Caco-2 (cell line): ENCODE measurements around the gene ZNRF2. TPM values are rescaled to one million over a fixed set of nuclear protein-coding genes. Genes with fewer than 3 reads are reported as not detected.

ENCODE experiments used
- BruUV-seq: library from RNA; stranded (reverse); fragments of 400-500 nt; replicated peaks from 2 replicates; lab custom pipeline; 2021; lab: Mats Ljungman, UMichigan
- CTCF ChIA-PET: fragments of 300-600 bp; sonication (Branson Sonifier 250); formaldehyde crosslinking; loops from one replicate; lab custom pipeline; 2022; ENCODE audit warnings: antibody characterized with exemption; lab: Charles Lee
- POLR2A ChIA-PET: fragments of 300-600 bp; sonication (Branson Sonifier 250); formaldehyde crosslinking; loops from one replicate; lab custom pipeline; 2022; ENCODE audit warnings: antibody characterized with exemption; lab: Charles Lee
- DNase-seq, 2 experiments: peaks; one replicate each; pipeline versions ENCODE4 v3.0.0 to v3.0.0-alpha.2; 2020 to 2022
- H3K27me3 ChIP-seq: replicated peaks from 2 replicates; pipeline ENCODE4 v1.6.0; 2011; ENCODE audit warnings: low read length; ENCODE audit not compliant: control insufficient read depth, insufficient read depth
- H3K36me3 ChIP-seq: 2 replicates; pipeline ENCODE4 v1.5.1; 2011; ENCODE audit warnings: low read length; ENCODE audit not compliant: control insufficient read depth, insufficient read depth
- H3K4me1 ChIP-seq: fragments of 250-450 bp; sonication (Bioruptor Pico); 2 replicates; pipeline ENCODE4 v1.5.1; 2020; ENCODE audit warnings: mild to moderate bottlenecking
- H3K4me3 ChIP-seq: 2 replicates; pipeline ENCODE4 v1.5.1; 2011; ENCODE audit warnings: low read depth, mild to moderate bottlenecking, control low read depth, low read length
- H3K9me3 ChIP-seq: fragments of 250-450 bp; sonication (Bioruptor Pico); 2 replicates; pipeline ENCODE4 v1.5.1; 2020; ENCODE audit warnings: mild to moderate bottlenecking, moderate library complexity
- H3K27ac Mint-ChIP-seq: one replicate; pipeline ENCODE4 v1.8.0; 2022; ENCODE audit warnings: mixed read lengths; ENCODE audit not compliant: unreplicated experiment
- H3K27me3 Mint-ChIP-seq: one replicate; pipeline ENCODE4 v1.8.0; 2022; ENCODE audit warnings: mixed read lengths; ENCODE audit not compliant: insufficient read depth, unreplicated experiment
- H3K36me3 Mint-ChIP-seq: one replicate; pipeline ENCODE4 v1.8.0; 2022; ENCODE audit warnings: mild to moderate bottlenecking, mixed read lengths; ENCODE audit not compliant: insufficient read depth, unreplicated experiment
- H3K4me1 Mint-ChIP-seq: one replicate; pipeline ENCODE4 v1.8.0; 2022; ENCODE audit warnings: low read depth, mixed read lengths; ENCODE audit not compliant: unreplicated experiment
- H3K4me3 Mint-ChIP-seq: one replicate; pipeline ENCODE4 v1.8.0; 2022; ENCODE audit warnings: mild to moderate bottlenecking, moderate library complexity, mixed read lengths; ENCODE audit not compliant: unreplicated experiment
- H3K9me3 Mint-ChIP-seq: one replicate; pipeline ENCODE4 v1.8.0; 2022; ENCODE audit warnings: mixed read lengths; ENCODE audit not compliant: unreplicated experiment
- intact Hi-C: fragments of 100-400 bp; cut with micrococcal nuclease; formaldehyde crosslinking; loops from one replicate; pipeline ENCODE4 v1.10.0; 2022; ENCODE audit not compliant: unreplicated experiment
- total RNA-seq: library from RNA; stranded (reverse); gene quantifications from 2 replicates; pipeline ENCODE4 v1.2.3, GENCODE V29; 2022
- TF ChIP-seq, protein P1 (sequence below), 2 experiments: fragments of 200-600 bp in 1 of 2; IDR thresholded peaks; 1 replicate in 1 of 2; 2 replicates in 1 of 2; pipeline versions ENCODE4 v1.5.1 to v1.8.0; 2011 to 2022; ENCODE audit warnings: antibody characterized with exemption in 1 of 2, control low read depth in 1 of 2, inconsistent platforms in 1 of 2, low read depth in 1 of 2, low read length in 1 of 2, mild to moderate bottlenecking in 1 of 2, moderate library complexity in 1 of 2; ENCODE audit not compliant: insufficient read depth in 1 of 2, severe bottlenecking in 1 of 2, unreplicated experiment in 1 of 2

Gene ZNRF2
- total RNA-seq, 1 experiment from 2014 or later = 9.0 TPM

DNA sequence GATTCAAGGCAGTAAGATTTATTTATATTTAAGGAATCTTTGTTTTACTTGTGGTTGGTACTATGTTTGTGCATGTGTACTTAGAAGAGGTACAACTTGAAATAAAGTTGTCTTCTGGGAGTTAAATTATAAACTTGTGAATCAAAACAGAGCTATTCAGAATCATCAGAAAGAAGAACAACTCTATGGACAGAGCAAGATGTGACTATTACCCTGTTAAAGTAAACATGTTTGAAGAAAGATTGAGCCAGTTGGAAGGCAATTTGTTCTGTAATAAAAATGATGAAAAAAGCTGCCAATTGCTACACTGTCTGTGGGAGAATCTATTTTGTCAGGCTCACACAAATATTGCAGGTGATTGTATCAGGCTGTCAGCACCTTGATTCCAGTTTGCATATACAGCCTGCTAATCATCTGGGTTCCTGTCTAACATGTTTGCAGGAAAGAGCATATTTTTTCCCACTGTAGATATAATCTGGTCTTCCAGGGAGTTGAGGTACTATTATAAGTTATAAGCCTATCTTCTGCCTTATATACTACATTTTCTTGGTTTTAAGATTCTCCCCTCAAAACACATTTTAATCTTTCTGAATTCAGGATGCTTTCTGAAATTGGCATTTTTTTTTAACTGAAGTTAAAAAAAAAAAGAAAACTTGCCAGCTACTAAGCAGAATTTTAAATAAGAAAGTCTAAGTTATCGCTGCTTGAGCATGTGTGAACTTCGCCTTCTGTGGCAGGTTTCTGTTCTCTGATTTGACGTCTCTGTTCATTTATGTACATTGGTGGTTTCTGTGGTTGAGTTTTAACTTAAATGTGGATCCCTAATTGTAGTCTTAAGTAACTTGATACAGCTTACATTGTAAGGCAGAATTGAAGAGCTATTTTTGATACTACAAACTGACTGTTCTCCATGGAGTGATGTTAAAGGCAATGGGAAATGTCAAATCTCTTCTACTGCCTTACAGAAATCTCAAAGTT is 46.0 kb downstream of the ZNRF2 start:
- Mint-ChIP-seq H3K4me3 (no peak overlapping the region), H3K36me3 (no peaks in the 10 kb centered on the region), H3K27me3 (no peaks in the 10 kb centered on the region), H3K4me1 (no peaks in the 10 kb centered on the region), H3K27ac (no peak overlapping the region), H3K9me3 (no peaks in the 10 kb centered on the region)
- H3K4me3 ChIP-seq = no peak overlapping the region
- H3K4me1 ChIP-seq = no peaks in the 10 kb centered on the region
- TF ChIP-seq, protein P1, sequence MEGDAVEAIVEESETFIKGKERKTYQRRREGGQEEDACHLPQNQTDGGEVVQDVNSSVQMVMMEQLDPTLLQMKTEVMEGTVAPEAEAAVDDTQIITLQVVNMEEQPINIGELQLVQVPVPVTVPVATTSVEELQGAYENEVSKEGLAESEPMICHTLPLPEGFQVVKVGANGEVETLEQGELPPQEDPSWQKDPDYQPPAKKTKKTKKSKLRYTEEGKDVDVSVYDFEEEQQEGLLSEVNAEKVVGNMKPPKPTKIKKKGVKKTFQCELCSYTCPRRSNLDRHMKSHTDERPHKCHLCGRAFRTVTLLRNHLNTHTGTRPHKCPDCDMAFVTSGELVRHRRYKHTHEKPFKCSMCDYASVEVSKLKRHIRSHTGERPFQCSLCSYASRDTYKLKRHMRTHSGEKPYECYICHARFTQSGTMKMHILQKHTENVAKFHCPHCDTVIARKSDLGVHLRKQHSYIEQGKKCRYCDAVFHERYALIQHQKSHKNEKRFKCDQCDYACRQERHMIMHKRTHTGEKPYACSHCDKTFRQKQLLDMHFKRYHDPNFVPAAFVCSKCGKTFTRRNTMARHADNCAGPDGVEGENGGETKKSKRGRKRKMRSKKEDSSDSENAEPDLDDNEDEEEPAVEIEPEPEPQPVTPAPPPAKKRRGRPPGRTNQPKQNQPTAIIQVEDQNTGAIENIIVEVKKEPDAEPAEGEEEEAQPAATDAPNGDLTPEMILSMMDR (IDR thresholded peaks at IDR 0.05; ENCODE audit: insufficient read depth in 1 of 2, low read depth in 1 of 2, low read length in 1 of 2, severe bottlenecking in 1 of 2, unreplicated experiment in 1 of 2) = no peak
- ChIA-PET CTCF (no interaction called here), POLR2A (no interaction called here)
- no peak for DNase-seq
- no TSS peak for BruUV-seq
- no peaks in the 10 kb centered on the region for H3K9me3 ChIP-seq
- no peaks in the 10 kb centered on the region for H3K36me3 ChIP-seq
- no peaks in the 10 kb centered on the region for H3K27me3 ChIP-seq
- intact Hi-C loops = no loop called here

DNA sequence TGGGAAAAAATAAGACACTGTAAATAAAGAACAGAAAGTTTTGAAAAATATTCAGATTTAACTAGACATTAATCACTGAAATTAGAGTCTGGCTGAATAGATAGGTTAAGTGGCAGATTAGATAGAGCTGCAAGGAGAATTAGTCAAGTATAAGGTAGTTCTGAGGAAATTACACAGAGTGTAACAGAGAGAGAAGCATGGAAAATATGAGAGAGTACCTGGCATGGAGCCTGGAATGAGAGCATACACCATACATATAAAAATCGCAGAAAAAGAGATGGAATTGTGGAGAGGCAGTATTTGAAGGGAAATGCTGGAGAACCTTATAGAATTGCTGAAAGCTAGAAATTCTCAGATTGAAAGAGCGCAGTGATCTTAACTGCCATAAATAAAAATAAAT is 46.9 kb downstream of the ZNRF2 start:
- no peaks in the 10 kb centered on the region for H3K27me3 Mint-ChIP-seq
- no peaks in the 10 kb centered on the region for H3K9me3 Mint-ChIP-seq
- no peaks in the 10 kb centered on the region for H3K4me1 ChIP-seq
- no peaks in the 10 kb centered on the region for H3K36me3 Mint-ChIP-seq
- intact Hi-C loops = no loop called here
- TF ChIP-seq, protein P1 (IDR thresholded peaks at IDR 0.05; ENCODE audit: insufficient read depth in 1 of 2, low read depth in 1 of 2, low read length in 1 of 2, severe bottlenecking in 1 of 2, unreplicated experiment in 1 of 2) = no peak
- H3K27me3 ChIP-seq = no peaks in the 10 kb centered on the region
- no peak overlapping the region for H3K4me3 Mint-ChIP-seq
- ChIA-PET CTCF (no interaction called here), POLR2A (no interaction called here)
- H3K4me3 ChIP-seq = no peak overlapping the region
- no peak for DNase-seq
- no peaks in the 10 kb centered on the region for H3K4me1 Mint-ChIP-seq
- no TSS peak for BruUV-seq
- no peak overlapping the region for H3K27ac Mint-ChIP-seq
- H3K36me3 ChIP-seq = no peaks in the 10 kb centered on the region
- H3K9me3 ChIP-seq = no peaks in the 10 kb centered on the region

DNA sequence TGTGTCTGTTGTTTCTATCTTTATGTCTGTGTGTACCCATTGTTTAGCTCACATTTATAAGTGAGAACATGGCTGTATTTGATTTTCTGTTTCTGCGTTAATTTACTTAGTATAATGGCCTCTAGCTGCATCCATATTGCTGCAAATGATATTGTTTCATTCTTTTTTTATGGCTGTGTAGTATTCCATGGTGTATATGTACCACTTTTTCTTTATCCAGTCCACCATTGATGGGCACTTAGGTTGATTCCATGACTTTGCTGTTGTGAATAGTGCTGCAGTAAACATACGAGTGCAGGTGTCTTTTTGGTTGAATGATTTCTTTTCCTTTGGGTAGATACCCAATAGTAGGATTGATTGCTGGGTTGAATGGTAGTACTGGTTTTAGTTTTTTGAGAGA is 48.2 kb downstream of the ZNRF2 start:
- DNase-seq = no peak
- no peaks in the 10 kb centered on the region for H3K4me1 ChIP-seq
- BruUV-seq = no TSS peak
- no peaks in the 10 kb centered on the region for H3K27me3 ChIP-seq
- Mint-ChIP-seq H3K27me3 (no peaks in the 10 kb centered on the region), H3K9me3 (no peaks in the 10 kb centered on the region), H3K36me3 (no peaks in the 10 kb centered on the region), H3K4me3 (no peak overlapping the region), H3K27ac (no peak overlapping the region), H3K4me1 (no peaks in the 10 kb centered on the region)
- H3K36me3 ChIP-seq = no peaks in the 10 kb centered on the region
- H3K4me3 ChIP-seq = no peak overlapping the region
- TF ChIP-seq, protein P1 (IDR thresholded peaks at IDR 0.05; ENCODE audit: insufficient read depth in 1 of 2, low read depth in 1 of 2, low read length in 1 of 2, severe bottlenecking in 1 of 2, unreplicated experiment in 1 of 2) = no peak
- H3K9me3 ChIP-seq = no peaks in the 10 kb centered on the region
- intact Hi-C loops = no loop called here
- ChIA-PET POLR2A (no interaction called here), CTCF (no interaction called here)
